ENCODE measurements around the gene NT5DC4.
A peak's percentile ranks its signal among the peaks of the same experiment; 100 is the strongest.
"Not testable (repeated sequence)": the region's sequence is repeated elsewhere in the genome, so short reads cannot be mapped to it uniquely, and the experiment has no call there.

Gene NT5DC4

DNA sequence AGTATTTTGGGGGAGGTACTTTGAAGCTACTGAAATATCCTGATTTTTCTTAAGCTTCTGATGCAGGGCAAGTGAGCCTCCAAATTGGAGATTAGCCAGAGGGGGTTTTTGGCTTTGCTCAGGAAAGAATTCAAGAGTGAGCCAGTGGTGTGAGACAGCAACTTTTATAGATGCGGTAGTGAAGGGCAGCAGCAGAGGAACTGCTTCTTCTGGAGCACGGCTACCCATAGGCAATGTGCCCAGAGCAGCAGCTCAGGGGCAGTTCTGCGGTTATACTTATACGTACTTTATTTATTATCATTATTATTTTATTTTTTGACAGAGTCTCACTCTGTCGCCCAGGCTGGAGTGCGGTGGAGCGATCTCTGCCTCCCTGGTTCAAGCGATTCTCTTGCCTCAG is 19.8 kb upstream of the NT5DC4 start:
- no peak for DNase-seq

GRCh38 chr2:112703684-112704083 is 17.1 kb upstream of the NT5DC4 start:
- DNase-seq: no peak

DNA sequence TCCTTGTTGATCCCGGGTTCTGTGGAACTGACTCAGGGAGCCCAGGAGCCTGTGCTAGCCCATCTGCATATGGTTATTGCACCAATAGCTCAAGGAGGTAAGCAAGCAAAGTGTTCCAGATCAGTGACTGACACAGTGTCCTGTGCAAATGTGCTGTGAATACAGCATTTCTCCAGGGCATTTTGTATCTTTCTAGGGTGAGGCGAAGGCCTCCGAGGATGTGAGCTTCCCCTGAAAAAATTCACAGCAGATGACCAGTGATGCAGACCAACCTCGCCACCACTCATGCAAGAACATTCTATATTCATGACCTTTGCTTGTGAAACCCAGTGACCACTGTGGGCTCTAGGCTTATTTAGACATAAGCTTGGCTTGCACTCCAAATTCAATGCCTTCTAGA is 15.2 kb upstream of the NT5DC4 start:
- DNase-seq: no peak

GRCh38 chr2:112706170-112706664 is 14.6 kb upstream of the NT5DC4 start:
- DNase-seq: peak; percentile 51

DNA sequence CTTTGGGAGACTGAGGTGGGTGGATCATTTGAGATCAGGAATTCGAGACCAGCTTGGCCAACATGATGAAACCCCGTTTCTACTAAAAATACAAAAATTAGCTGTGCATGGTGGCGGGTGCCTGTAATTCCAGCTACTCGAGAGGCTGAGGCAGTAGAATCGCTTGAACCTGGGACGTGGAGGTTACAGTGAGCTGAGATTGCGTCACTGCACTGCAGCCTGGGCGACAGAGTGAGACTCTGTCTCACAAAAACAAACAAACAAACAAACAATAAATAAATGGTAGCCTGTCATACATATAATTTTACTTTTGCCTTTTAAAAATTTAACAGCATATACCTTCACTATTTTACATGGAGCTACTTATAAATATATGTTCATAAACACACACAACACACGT is 13.9 kb upstream of the NT5DC4 start:
- DNase-seq: not testable (repeated sequence)

GRCh38 chr2:112708968-112709367 is 11.9 kb upstream of the NT5DC4 start:
- DNase-seq: no peak

DNA sequence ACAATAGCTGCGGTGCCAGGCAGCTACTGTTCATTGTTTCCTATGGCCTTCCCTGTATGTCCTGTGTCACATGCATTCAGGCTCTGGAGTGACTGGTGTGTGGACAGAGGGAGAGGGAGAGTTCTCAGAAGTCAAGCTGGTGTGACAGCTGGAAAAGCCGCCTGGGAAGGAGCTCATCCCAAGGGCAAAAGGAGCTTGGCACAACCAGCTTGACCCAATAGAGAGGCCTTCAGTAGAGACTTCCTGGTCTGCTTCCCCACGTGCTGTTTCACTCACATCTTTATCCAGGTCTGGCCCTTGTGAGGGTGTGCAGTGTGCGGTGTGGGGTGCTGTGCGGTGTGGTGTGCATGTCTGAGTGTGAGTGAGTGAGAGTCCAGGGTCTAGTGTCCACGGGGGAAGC is 11.1 kb upstream of the NT5DC4 start:
- no peak for DNase-seq

- DNase-seq: no peak
Observed at GRCh38 chr2:112710956-112711750, 9.7 kb upstream of the NT5DC4 start.

GRCh38 chr2:112712465-112712864 is 8.4 kb upstream of the NT5DC4 start:
- DNase-seq: no peak

DNA sequence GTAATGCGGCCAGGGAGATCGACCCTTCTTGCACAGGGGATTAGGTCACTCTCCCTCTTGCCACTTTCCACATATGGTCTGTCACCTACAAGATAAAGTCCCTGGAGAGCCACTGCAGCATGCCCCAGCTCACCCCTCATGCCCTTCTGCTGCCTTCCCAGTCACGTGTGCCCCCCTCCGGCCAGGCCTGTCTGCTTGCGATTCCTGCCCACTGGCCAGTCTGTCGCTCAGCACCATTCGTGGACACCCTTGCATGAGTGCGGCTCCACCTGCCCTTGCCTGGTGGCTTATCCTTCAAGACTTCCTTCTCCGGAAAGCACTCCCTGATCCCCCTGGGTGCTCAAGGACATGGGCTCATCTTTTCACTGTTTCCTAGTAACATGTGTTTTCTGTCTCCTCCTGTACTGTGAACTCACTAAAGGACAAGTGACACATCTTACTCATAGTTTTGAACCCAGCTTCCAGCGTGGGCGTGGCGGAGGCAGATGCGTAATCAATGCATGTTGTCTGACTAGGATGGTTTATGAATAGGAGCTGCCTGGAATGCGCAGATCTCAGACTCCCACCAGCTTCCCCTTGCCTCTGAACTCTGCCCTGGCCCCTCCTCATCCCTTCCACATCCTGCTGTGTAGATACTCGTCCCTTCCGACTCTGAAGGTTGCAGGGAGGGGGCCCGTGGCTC is 7.8 kb upstream of the NT5DC4 start:
- no peak for DNase-seq

- no peak for DNase-seq
Observed at GRCh38 chr2:112713585-112713925, 7.3 kb upstream of the NT5DC4 start.

- DNase-seq: no peak
Observed at GRCh38 chr2:112713926-112714325, 6.9 kb upstream of the NT5DC4 start.

DNA sequence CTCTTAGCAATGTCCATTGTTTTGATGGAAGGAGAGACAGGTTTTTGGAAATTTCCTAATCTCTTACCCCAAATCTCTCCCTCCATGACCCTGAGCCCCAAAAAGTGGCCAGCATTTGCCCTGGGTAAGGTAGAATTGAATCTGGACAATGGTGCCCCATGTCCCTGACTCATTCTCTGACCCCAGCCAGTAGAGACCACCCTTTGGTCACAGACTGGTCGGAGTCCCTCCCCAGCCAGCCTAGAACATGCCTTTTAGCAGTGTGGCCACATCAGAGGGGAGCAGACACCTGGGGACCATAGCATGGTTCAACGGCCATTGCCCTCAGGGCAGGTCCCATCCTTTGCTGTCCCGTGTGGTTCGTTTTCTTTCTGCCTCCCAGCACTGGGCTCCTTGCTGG is 6.5 kb upstream of the NT5DC4 start:
- DNase-seq: no peak

DNA sequence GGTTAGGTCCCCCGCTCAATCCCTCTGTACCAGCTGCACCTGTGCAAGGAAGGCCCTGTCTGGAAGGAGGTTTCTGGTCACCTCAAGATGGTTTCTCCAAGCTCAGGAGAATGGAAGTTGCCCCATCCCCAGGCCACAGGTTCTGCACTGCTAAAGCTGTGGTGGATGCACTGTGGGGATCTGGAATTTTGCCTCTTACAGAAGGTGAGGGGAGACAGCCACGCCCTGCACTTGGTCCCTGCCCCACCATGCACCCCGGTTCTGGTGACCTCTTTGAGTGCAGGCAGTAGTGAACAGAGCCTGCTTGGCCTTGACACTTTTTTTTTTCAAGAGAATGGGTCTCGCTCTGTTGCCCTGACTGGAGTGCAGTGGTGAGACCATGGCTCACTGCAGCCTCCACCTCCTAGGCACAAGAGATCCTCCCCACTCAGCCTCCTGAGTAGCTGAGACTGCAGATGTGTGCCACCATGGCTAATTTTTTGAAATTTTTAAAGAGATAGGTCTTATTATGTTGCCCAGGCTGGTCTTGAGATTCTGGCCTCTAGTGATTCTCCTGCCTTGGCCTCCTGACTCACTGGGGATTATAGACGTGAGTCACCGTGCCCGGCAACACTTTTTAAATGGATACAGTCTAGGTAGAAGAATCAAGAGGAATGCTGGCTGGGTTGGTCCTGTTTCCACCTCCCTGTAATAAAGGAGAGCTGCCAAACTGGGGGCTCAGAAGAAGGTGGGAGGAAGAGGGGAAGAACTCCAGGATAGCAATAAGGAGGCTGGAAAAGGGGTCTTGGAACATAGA is 5.8 kb upstream of the NT5DC4 start:
- DNase-seq: no peak

- DNase-seq: not testable (repeated sequence)
Observed at GRCh38 chr2:112716094-112716493, 4.7 kb upstream of the NT5DC4 start.

DNA sequence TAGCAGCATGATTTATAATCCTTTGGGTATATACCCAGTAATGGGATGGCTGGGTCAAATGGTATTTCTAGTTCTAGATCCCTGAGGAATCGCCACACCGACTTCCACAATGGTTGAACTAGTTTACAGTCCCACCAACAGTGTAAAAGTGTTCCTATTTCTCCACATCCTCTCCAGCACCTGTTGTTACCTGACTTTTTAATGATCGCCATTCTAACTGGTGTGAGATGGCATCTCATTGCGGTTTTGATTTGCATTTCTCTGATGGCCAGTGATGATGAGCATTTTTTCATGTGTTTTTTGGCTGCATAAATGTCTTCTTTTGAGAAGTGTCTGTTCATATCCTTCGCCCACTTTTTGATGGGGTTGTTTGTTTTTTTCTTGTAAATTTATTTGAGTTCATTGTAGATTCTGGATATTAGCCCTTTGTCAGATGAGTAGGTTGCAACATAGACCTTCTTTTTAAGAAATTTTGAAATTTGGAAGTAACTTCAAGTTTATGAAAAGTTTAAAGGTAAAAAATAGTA is 3.9 kb upstream of the NT5DC4 start:
- not testable (repeated sequence) for DNase-seq

GRCh38 chr2:112718863-112719370 is 1.9 kb upstream of the NT5DC4 start:
- no peak for DNase-seq

DNA sequence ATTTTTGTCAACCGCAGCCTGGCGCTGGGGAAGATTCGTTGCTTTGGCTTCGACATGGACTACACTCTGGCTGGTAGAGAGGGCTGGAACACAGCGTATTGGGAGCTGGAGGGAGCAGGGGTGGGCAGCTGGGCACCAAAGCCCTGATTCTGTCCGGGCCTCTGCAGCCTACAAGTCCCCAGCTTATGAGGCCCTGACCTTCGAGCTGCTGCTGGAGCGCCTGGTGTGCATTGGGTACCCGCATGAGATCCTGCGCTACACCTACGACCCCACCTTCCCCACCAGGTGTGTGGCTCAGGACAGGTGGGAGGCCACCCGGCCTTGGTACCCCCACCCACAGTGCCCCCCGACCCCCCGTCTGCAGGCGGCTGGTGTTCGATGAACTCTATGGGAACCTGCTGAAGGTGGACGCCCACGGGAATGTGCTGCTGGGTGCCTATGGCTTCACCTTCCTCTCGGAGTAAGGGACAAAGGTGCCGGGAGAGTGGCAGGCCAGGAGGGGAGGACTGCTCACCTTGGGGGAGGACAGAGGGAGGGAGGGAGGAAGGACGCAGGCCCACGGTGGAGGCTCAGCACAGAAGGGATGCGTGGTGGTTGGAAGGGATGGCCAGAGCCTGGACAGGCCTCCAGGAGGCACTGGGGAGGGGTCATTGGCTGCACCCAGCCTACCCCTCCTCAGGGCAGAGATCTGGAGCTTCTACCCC is 1.2 kb downstream of the NT5DC4 start:
- no peak for DNase-seq

DNA sequence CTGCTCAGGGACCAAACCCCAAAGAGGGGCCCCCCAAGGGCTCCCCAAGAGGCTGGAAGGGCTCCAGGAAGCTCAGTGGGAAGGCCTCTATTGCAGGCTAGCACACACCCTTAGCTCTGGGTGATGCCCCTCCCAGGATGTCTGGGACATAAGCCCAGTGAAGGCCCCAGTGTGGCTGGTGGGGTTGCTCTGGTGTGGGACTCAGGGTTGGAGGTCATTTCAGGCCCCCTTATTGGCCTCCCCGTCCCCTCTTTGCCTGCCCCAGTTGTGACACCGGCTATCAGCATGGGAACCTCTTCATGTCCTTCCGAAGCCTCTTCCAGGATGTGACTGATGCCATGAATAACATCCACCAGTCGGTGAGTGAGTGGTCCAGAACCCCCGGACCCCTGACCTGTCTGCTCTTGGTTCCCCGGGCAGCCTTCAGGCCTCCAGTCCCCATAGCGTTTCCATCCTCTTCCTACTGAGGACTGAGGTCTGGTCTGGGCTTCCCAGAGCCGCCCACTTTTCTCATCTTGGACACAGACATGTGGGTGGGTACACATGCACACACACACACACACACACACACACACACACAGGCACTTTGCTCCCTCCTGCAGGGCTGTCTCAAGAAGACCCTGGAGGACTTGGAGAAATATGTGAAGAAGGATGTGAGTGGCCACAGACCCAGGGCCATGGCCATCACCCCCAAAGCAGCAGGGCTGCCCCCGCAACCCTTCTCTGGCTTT is 2.2 kb downstream of the NT5DC4 start:
- DNase-seq: no peak

- DNase-seq: no peak
Observed at GRCh38 chr2:112723547-112723940, 2.7 kb downstream of the NT5DC4 start.

- DNase-seq: no peak
Observed at GRCh38 chr2:112723995-112724394, 3.2 kb downstream of the NT5DC4 start.

All from CD4-positive, alpha-beta T cell treated with Interleukin-21 for 1 hour (primary cell).